ENCODE measurements around the gene EIF3K.

Gene EIF3K

GRCh38 chr19:38665950-38666662 lies 47.1 kb downstream of the EIF3K start:
- no peak for DNase-seq (ENCODE audit: low read depth in 2 of 2)

GRCh38 chr19:38666663-38667511 lies 47.9 kb downstream of the EIF3K start:
- DNase-seq (ENCODE audit: low read depth in 2 of 2) = no peak

- no peak for DNase-seq (ENCODE audit: low read depth in 2 of 2)
These were observed 48.7 kb downstream of the EIF3K start for GRCh38 chr19:38667661-38668171.

- DNase-seq (ENCODE audit: low read depth in 2 of 2) = no peak
These were observed 50.6 kb downstream of the EIF3K start for GRCh38 chr19:38669552-38669951.

- DNase-seq (ENCODE audit: low read depth in 2 of 2) = no peak
These were observed 52.0 kb downstream of the EIF3K start for GRCh38 chr19:38670921-38671398.

- DNase-seq (ENCODE audit: low read depth in 2 of 2) = no peak
These were observed 52.7 kb downstream of the EIF3K start for GRCh38 chr19:38671654-38672053.

GRCh38 chr19:38673030-38673429 lies 54.0 kb downstream of the EIF3K start:
- DNase-seq (ENCODE audit: low read depth in 2 of 2) = no peak

GRCh38 chr19:38674388-38675171 lies 55.6 kb downstream of the EIF3K start:
- DNase-seq (ENCODE audit: low read depth in 2 of 2) = no peak

- no peak for DNase-seq (ENCODE audit: low read depth in 2 of 2)
These were observed 56.6 kb downstream of the EIF3K start for GRCh38 chr19:38675611-38676010.

GRCh38 chr19:38676023-38676877 lies 57.3 kb downstream of the EIF3K start:
- no peak for DNase-seq (ENCODE audit: low read depth in 2 of 2)

- DNase-seq (ENCODE audit: low read depth in 2 of 2) = no peak
These were observed 58.1 kb downstream of the EIF3K start for GRCh38 chr19:38676878-38677646.

- no peak for DNase-seq (ENCODE audit: low read depth in 2 of 2)
These were observed 59.4 kb downstream of the EIF3K start for GRCh38 chr19:38678217-38678890.

- no peak for DNase-seq (ENCODE audit: low read depth in 2 of 2)
These were observed 60.0 kb downstream of the EIF3K start for GRCh38 chr19:38678891-38679494.

GRCh38 chr19:38679839-38680238 lies 60.9 kb downstream of the EIF3K start:
- no peak for DNase-seq (ENCODE audit: low read depth in 2 of 2)

GRCh38 chr19:38682195-38682867 lies 63.3 kb downstream of the EIF3K start:
- no peak for DNase-seq (ENCODE audit: low read depth in 2 of 2)

- DNase-seq (ENCODE audit: low read depth in 2 of 2) = no peak
These were observed 63.9 kb downstream of the EIF3K start for GRCh38 chr19:38682872-38683392.

- DNase-seq (ENCODE audit: low read depth in 2 of 2) = peak in 1 of 2 donors; percentile 28
These were observed 64.5 kb downstream of the EIF3K start for GRCh38 chr19:38683393-38684077.

All from activated CD4-positive, alpha-beta T cell treated with anti-CD3 and anti-CD28 coated beads for 24 hours (primary cell).